ENCODE measurements around the gene KHDC4. TPM values are rescaled to one million over a fixed set of nuclear protein-coding genes. Genes with fewer than 3 reads are reported as not detected.
A peak's percentile ranks its signal among the peaks of the same experiment; 100 is the strongest.

KHDC4 gene
- total and polyA plus RNA-seq, 2 of the 4 experiments (the other 2 are of a cell fraction), result 28.0 to 29.9 TPM

DNA sequence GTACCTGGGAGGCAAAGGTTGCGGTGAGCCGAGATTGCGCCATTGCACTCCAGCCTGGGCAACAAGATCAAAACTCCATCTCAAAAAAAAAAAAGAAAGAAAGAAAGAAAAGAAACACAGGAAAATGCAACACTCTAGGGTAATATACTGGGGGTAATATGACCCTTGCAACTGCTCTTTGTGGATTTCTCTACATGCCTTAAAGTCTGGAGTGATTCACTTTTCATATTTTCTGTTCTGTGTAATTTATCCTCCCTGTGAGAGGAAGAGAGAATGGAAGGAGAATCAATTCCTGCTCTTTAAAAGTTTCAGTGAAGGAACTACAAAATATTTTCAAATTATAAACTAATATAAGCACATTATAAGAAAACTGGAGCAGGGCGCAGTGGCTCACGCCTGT lies 45.7 kb downstream of the KHDC4 start:
- Histone ChIP-seq H3K27me3 (ENCODE audit: control insufficient read depth, insufficient read depth, low read length) (no peaks in the 10 kb centered on the region), H3K23ac (ENCODE audit: low read depth, low read length) (no peak overlapping the region), H4K91ac (ENCODE audit: insufficient read depth, low read depth, low read length) (no peak overlapping the region), H3K4me3 (ENCODE audit: insufficient read depth, low read depth, low read length) (no peak overlapping the region), H3K4me2 (ENCODE audit: low read depth, low read length) (no peak overlapping the region), H3K79me1 (ENCODE audit: low read depth in 1 of 2, low read length in 2 of 2) (peaks cover 0 to 9% of the 10 kb centered on the region in 2 experiments; a peak in 2 of 4 replicates), H2BK5ac (ENCODE audit: low read depth, low read length, poor library complexity, severe bottlenecking) (peak overlapping the region; percentile 60), H3K36me3 (ENCODE audit: control insufficient read depth, insufficient read depth, low read length) (no peaks in the 10 kb centered on the region), H2AK9ac (replicated peaks; ENCODE audit: low read depth, low read length, poor library complexity) (no peak overlapping the region), H4K20me1 (ENCODE audit: insufficient read depth, low read length) (no peaks in the 10 kb centered on the region; the same call in 1 of the 2 replicates), H3K9me3 (ENCODE audit: control insufficient read depth, insufficient read depth, low read length) (no peaks in the 10 kb centered on the region), H2AFZ (replicated peaks; ENCODE audit: low read length, poor library complexity) (no peak overlapping the region), H3K56ac (ENCODE audit: extremely low read depth, insufficient read depth, low read length) (no peak overlapping the region), H4K8ac (ENCODE audit: low read depth in 2 of 2, low read length in 2 of 2) (no peak overlapping the region), H2AK5ac (ENCODE audit: low read depth, low read length) (no peak overlapping the region), H3K18ac (ENCODE audit: low read depth, low read length) (no peak overlapping the region), H4K5ac (ENCODE audit: low read depth, low read length) (no peak overlapping the region), H3K27ac (ENCODE audit: insufficient read depth, low read length) (peak overlapping the region; percentile 68; the same call in 1 of the 2 replicates), H3K9ac (ENCODE audit: low read depth, low read length) (no peak overlapping the region), H2BK20ac (ENCODE audit: low read depth, low read length) (no peak overlapping the region), H2BK120ac (ENCODE audit: low read depth, low read length) (no peak overlapping the region), H3K4ac (ENCODE audit: low read depth, low read length) (no peak overlapping the region), H3K9me1 (ENCODE audit: insufficient read depth, low read length) (peaks cover 6% of the 10 kb centered on the region), H2BK15ac (ENCODE audit: low read depth, low read length) (no peak overlapping the region), H3K4me1 (ENCODE audit: control insufficient read depth, insufficient read depth, low read length) (peaks cover 25% of the 10 kb centered on the region), H3K14ac (replicated peaks; ENCODE audit: low read depth, low read length) (no peak overlapping the region)
- dilution Hi-C loops (cut with HindIII; ENCODE audit: low sequenced_read_pairs, unreplicated experiment), result no loop called here
- WGBS, 2 experiments (ENCODE audit: extremely low coverage in 2 of 2, insufficient read length in 1 of 2), result no CpG with 5 or more reads among the region's 5 CpGs
- no TSS peak for BruUV-seq (replicated peaks)
- intact Hi-C loops (cut with micrococcal nuclease), result no loop called here
- peak; percentile 32 for ATAC-seq (ENCODE audit: low read depth)
- CTCF ChIA-PET, result no interaction called here
- DNase-seq, result peak; percentile 55
- POLR2A ChIA-PET (ENCODE audit: unreplicated experiment), result no interaction called here
- TF ChIP-seq RCOR1 (IDR thresholded peaks at IDR 0.05; ENCODE audit: insufficient replicate concordance, low read length) (no peak), CHD1 (IDR thresholded peaks at IDR 0.05; ENCODE audit: low read depth, low read length) (no peak), NFE2L2 (IDR thresholded peaks at IDR 0.05; ENCODE audit: low read depth, low read length) (no peak), MXI1 (IDR thresholded peaks at IDR 0.05; ENCODE audit: borderline replicate concordance, low read depth, low read length) (no peak), POLR2A (IDR thresholded peaks at IDR 0.05; ENCODE audit: low read depth, low read length) (no peak), RFX5 (IDR thresholded peaks at IDR 0.05; ENCODE audit: low read depth, low read length) (no peak), MAFK (IDR thresholded peaks at IDR 0.05; ENCODE audit: low read depth, low read length) (no peak), SMC3 (IDR thresholded peaks at IDR 0.05; ENCODE audit: low read depth, low read length) (no peak), CTCF (conservative IDR thresholded peaks at IDR 0.05; ENCODE audit: low read depth, low read length) (no peak), FOS (IDR thresholded peaks at IDR 0.05; ENCODE audit: low read depth, low read length) (no peak), RAD21 (IDR thresholded peaks at IDR 0.05; ENCODE audit: low read length) (no peak), ELK1 (IDR thresholded peaks at IDR 0.05; ENCODE audit: borderline replicate concordance, low read depth, low read length) (no peak), BHLHE40 (IDR thresholded peaks at IDR 0.05; ENCODE audit: low read depth, low read length) (no peak), MAZ (IDR thresholded peaks at IDR 0.05; ENCODE audit: borderline replicate concordance, low read depth, low read length) (no peak), CEBPB (IDR thresholded peaks at IDR 0.05; ENCODE audit: low read depth, low read length) (no peak)
- TF ChIP-seq, protein P1, sequence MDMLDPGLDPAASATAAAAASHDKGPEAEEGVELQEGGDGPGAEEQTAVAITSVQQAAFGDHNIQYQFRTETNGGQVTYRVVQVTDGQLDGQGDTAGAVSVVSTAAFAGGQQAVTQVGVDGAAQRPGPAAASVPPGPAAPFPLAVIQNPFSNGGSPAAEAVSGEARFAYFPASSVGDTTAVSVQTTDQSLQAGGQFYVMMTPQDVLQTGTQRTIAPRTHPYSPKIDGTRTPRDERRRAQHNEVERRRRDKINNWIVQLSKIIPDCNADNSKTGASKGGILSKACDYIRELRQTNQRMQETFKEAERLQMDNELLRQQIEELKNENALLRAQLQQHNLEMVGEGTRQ (IDR thresholded peaks at IDR 0.05; ENCODE audit: low read depth, low read length), result no peak
- in situ Hi-C loops (cut with MboI; ENCODE audit: low sequenced_read_pairs), result no loop called here

All from IMR-90 (cell line).